Adipocyte (in vitro differentiated cells): ENCODE measurements around the gene WDR46.
A peak's percentile ranks its signal among the peaks of the same experiment; 100 is the strongest.
"Not testable (repeated sequence)": the region's sequence is repeated elsewhere in the genome, so short reads cannot be mapped to it uniquely, and the experiment has no call there.

Experiments
- DNase-seq: peaks from one replicate; pipeline ENCODE4 v3.0.0-alpha.2; 2015; ENCODE audit warnings: low read depth
- H3K27me3 ChIP-seq: replicated peaks from 2 replicates; pipeline ENCODE4 v1.7.0; 2013; ENCODE audit warnings: mild to moderate bottlenecking, low read length, moderate library complexity; ENCODE audit not compliant: control insufficient read depth, insufficient read depth
- H3K36me3 ChIP-seq: 2 replicates; pipeline ENCODE4 v1.7.0; 2013; ENCODE audit warnings: low read length, mild to moderate bottlenecking, moderate library complexity; ENCODE audit not compliant: control insufficient read depth, insufficient read depth, severe bottlenecking
- H3K4me1 ChIP-seq: 2 replicates; pipeline ENCODE4 v1.7.0; 2013; ENCODE audit warnings: mild to moderate bottlenecking, low read length, moderate library complexity; ENCODE audit not compliant: control insufficient read depth, insufficient read depth
- H3K4me3 ChIP-seq: 2 replicates; pipeline ENCODE4 v1.7.0; 2013; ENCODE audit warnings: mild to moderate bottlenecking, low read length, moderate library complexity
- H3K9ac ChIP-seq: 2 replicates; pipeline ENCODE4 v1.7.0; 2013; ENCODE audit warnings: mild to moderate bottlenecking, low read length, moderate library complexity
- H3K9me3 ChIP-seq: 2 replicates; pipeline ENCODE4 v1.7.0; 2013; ENCODE audit warnings: mild to moderate bottlenecking, low read length, moderate library complexity; ENCODE audit not compliant: control insufficient read depth

WDR46 gene

DNA sequence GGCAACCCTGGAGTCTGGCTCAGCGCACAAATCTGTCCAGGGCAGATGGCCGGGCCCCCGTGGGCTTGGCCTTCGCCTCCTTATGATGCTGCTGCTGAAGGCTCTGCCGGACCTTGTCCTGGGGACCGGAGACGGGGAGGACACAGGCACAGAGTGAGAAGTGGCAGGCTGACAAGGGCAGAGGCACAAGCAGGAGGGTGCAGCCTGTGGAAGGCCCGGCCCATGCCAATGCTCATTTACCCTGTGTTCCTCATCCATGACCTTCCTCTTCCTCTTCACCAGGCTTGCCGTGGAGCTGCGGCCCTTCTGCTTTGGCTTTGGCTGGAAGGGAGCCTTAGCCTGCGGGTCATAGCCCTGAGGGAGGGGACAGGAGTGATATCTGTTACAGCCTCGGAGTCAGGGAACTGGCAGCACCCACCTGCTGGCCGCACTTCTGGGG is 9.8 kb downstream of the WDR46 start:
- DNase-seq: no peak
- Histone ChIP-seq H3K9me3 (no peaks in the 10 kb centered on the region), H3K4me3 (no peak overlapping the region), H3K27me3 (no peaks in the 10 kb centered on the region), H3K4me1 (peaks cover 26% of the 10 kb centered on the region), H3K9ac (no peak overlapping the region), H3K36me3 (peaks cover 76% of the 10 kb centered on the region)

DNA sequence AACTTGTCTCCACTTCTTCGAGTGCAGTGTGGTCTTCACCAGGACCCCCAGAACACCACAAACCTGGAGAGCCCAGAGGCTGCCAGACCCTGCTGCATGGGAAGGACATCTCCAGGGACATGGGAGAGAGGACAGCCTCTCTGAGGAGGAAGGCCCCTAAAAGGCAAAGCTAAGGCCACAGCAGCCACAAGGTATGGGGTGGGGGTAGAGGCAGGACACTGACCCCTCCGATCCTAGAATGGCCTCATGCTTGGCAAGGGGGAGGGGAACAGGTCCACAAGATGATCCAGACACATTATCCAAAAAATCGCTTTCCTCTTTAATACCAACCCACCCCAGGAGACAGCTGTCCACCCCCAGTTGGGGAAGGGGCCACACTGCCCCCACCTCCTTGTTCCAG is 10.2 kb downstream of the WDR46 start:
- peaks cover 76% of the 10 kb centered on the region for H3K36me3 ChIP-seq

DNA sequence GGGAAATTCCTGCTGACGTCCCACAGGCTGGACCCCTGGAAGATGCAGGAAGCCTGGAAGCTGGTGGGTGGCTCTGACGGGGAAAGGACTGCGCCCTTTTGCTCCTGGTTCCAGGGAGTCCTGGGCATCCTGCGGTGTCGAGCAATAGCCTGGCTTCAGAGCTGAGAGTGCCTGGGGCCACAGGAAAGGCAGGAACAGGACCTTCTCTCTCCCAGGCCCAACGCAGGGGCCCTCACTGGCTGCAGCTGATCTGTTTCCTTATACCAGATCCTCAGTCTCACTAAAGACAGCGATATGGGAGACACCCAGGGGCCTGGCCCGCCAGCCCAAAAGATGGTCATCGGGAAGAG is 10.7 kb downstream of the WDR46 start:
- no peak overlapping the region for H3K4me3 ChIP-seq
- no peaks in the 10 kb centered on the region for H3K27me3 ChIP-seq
- H3K4me1 ChIP-seq: peaks cover 35% of the 10 kb centered on the region
- DNase-seq: no peak
- H3K36me3 ChIP-seq: peaks cover 78% of the 10 kb centered on the region
- no peaks in the 10 kb centered on the region for H3K9me3 ChIP-seq
- no peak overlapping the region for H3K9ac ChIP-seq

More for the DNA sequence above, 10.2 kb downstream of the WDR46 start:
- Histone ChIP-seq H3K9me3 (no peaks in the 10 kb centered on the region), H3K4me1 (peaks cover 31% of the 10 kb centered on the region), H3K4me3 (no peak overlapping the region), H3K9ac (no peak overlapping the region), H3K27me3 (no peaks in the 10 kb centered on the region)
- DNase-seq: no peak

DNA sequence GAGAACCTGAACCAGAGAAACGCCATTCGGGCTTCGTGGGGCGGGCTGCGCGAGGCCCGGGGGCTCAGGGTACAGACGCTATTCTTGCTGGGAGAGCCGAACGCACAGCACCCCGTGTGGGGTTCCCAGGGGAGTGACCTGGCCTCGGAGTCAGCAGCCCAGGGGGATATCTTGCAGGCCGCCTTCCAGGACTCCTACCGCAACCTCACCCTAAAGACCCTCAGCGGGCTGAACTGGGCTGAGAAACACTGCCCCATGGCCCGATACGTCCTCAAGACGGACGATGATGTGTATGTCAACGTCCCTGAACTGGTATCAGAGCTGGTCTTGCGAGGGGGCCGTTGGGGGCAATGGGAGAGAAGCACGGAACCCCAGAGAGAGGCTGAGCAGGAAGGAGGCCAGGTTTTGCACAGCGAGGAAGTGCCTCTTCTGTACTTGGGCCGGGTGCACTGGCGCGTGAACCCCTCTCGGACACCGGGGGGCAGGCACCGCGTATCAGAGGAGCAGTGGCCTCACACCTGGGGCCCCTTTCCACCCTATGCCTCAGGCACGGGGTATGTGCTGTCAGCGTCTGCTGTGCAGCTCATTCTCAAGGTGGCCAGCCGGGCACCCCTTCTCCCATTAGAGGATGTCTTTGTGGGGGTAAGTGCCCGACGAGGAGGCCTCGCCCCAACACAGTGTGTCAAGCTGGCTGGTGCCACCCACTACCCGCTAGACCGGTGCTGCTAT is 11.2 kb downstream of the WDR46 start:
- no peak for DNase-seq
- Histone ChIP-seq H3K4me1 (peaks cover 41% of the 10 kb centered on the region), H3K9ac (peak overlapping the region; percentile 98), H3K27me3 (no peaks in the 10 kb centered on the region), H3K36me3 (peaks cover 78% of the 10 kb centered on the region), H3K9me3 (no peaks in the 10 kb centered on the region), H3K4me3 (peak overlapping the region; percentile 79)

- peak within 1 kb of the TSS; percentile 79 for H3K4me3 ChIP-seq
- H3K36me3 ChIP-seq: peaks cover 74% of the 10 kb centered on the region
- H3K4me1 ChIP-seq: peaks cover 43% of the 10 kb centered on the region
- peak within 1 kb of the TSS; percentile 98 for H3K9ac ChIP-seq
- H3K27me3 ChIP-seq: no peaks in the 10 kb centered on the region
- H3K9me3 ChIP-seq: no peaks in the 10 kb centered on the region
- peak; percentile 76 for DNase-seq
These were observed 12.0 kb downstream of the WDR46 start, which contains the start of gene B3GALT4 for GRCh38 chr6:33276864-33277662. Gene B3GALT4 (plus strand): TSS chr6:33277123. CDS start chr6:33277420, 297 bp downstream.

- Histone ChIP-seq H3K27me3 (no peaks in the 10 kb centered on the region), H3K9me3 (no peaks in the 10 kb centered on the region), H3K9ac (peak overlapping the region; percentile 98), H3K4me1 (peaks cover 43% of the 10 kb centered on the region), H3K4me3 (peak overlapping the region; percentile 79), H3K36me3 (peaks cover 68% of the 10 kb centered on the region)
- DNase-seq: no peak
These were observed 12.5 kb downstream of the WDR46 start for GRCh38 chr6:33276581-33276863.

DNA sequence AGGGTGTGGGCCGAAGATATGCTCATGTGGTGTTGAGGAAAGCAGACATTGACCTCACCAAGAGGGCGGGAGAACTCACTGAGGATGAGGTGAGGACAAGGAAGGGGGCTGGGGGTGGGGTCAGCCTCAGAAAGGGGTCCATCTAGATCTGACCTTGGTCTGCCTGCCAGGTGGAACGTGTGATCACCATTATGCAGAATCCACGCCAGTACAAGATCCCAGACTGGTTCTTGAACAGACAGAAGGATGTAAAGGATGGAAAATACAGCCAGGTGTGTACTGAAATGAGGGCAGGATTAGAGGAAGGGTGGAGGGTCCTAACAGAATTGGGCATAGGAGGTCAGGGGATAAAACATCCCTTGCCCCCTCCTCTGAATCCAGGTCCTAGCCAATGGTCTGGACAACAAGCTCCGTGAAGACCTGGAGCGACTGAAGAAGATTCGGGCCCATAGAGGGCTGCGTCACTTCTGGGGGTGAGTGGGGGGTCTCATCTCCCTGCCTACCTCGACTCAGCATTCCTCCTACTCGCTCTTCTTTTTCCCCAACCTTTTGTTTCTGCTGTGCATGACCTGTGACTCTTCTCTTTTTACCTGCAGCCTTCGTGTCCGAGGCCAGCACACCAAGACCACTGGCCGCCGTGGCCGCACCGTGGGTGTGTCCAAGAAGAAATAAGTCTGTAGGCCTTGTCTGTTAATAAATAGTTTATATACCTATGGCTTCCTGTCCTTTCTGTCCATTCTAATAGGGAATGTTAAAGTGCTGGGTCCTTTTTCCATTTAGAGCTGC is 13.1 kb downstream of the WDR46 start:
- not testable (repeated sequence) for DNase-seq, H3K9me3 ChIP-seq, H3K27me3 ChIP-seq
- H3K9ac ChIP-seq: peak overlapping the region; percentile 98
- peaks cover 44% of the 10 kb centered on the region for H3K4me1 ChIP-seq
- peaks cover 63% of the 10 kb centered on the region for H3K36me3 ChIP-seq
- peak overlapping the region; percentile 79 for H3K4me3 ChIP-seq

GRCh38 chr6:33273924-33274902 is 14.8 kb downstream of the WDR46 start:
- H3K4me3 ChIP-seq: peak overlapping the region; percentile 87
- peaks cover 46% of the 10 kb centered on the region for H3K4me1 ChIP-seq
- DNase-seq: no peak
- H3K36me3 ChIP-seq: peaks cover 50% of the 10 kb centered on the region
- H3K27me3 ChIP-seq: no peaks in the 10 kb centered on the region
- H3K9ac ChIP-seq: peak overlapping the region; percentile 98
- no peaks in the 10 kb centered on the region for H3K9me3 ChIP-seq

DNA sequence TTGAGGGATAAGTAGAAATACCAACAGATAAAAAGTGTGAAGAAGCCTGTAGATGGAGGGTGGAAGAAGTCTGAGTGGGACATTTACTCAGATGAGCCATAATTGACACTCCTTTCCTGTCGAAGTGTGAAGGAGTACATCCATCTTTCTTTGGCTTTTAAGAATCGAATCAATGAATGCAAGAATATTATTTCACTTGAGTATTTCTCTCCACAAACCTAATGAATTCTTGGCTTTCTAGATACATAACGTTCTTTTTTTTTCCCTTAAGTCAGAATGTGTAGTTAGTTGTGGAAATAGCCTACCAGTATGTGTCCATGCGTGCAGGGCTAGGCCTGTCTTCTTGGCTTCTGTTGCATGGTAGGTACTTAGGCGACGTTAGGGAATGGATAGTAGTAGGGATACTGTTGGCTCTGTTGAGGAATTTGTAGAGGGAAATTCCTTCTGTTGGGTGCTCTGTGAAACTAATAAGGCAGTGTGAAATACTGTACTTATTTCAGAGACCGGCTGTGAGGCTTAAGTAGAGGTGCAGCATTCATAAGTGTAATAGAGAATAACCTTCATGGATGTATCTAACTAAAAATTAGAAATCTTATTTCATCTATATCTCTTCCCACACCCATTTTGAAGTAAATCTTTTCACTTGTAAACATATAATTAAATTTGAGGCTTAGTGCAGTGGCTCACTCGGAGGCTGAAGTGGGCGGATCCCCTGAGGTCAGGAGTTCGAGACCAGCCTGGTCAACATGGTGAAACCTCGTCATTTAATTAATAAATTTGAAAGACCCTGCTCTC is 15.7 kb downstream of the WDR46 start:
- no peak for DNase-seq
- Histone ChIP-seq H3K9ac (peak overlapping the region; percentile 98), H3K9me3 (no peaks in the 10 kb centered on the region), H3K4me1 (peaks cover 46% of the 10 kb centered on the region), H3K27me3 (no peaks in the 10 kb centered on the region), H3K4me3 (peak overlapping the region; percentile 87), H3K36me3 (peaks cover 53% of the 10 kb centered on the region)
